Stimulated activated naive CD4-positive, alpha-beta T cell treated with Interleukin-2 at 50 U/mL for 16 hours (primary cell): ENCODE measurements around the gene COL15A1.

Experiments
- DNase-seq: peaks from one replicate; lab custom pipeline; 2025; lab: John Stamatoyannopoulos, UW

The COL15A1 gene

DNA sequence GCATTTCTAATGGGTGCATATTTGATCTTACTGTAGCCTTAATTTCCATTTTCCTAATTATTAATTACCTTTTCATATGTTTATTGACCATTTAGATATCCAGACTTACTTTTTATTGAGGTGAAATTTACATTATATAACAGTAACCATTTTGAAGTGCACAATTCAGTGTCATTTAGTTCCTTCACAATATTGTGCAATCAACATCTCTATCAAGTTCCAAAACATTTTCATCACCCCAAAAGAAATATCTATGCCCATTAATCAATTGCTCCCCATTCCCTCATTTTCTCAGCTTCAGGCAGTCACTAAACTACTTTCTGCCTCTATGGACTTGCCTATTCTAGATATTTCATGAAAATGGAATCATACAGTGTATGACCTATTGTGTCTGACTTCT lies 5.9 kb downstream of the COL15A1 start:
- no peak for DNase-seq

DNA sequence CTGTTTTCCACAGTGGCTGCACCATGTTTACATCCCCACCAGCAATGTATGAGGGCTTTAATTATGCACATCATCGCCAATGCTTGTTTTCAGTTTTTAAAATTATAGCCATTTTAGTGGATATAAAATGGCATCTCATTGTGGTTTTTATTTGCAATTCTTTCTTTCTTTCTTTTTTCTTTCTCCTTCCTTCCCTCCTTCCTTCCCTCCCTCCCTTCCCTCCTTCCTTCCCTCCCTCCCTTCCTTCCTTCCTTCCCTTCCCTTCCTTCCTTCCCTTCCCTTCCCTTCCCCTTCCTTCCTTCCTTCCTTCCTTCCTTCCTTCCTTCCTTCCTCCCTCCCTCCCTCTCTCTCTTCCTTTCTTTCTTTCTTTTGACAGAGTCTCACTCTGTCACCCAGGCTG lies 6.6 kb downstream of the COL15A1 start:
- DNase-seq, result no peak

DNA sequence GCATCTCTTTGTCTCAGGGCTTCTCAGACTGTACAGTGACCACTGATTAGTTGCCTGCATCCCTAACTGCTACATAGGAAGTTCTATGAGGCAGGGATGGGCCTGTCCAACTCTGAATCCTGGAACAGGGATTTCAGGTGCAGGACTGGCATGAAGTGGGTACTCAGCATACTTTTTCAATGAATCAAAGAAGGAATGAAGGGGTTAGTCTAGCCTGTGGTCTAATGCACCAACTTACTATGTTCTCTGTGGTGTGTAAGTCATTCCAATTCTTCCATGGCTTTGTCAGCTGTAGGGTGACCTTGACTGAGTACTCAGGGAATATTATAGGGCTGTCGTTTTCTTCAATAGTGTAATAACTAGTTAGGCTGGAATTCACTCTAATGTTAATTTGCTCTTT lies 8.3 kb downstream of the COL15A1 start:
- DNase-seq, result no peak

DNA sequence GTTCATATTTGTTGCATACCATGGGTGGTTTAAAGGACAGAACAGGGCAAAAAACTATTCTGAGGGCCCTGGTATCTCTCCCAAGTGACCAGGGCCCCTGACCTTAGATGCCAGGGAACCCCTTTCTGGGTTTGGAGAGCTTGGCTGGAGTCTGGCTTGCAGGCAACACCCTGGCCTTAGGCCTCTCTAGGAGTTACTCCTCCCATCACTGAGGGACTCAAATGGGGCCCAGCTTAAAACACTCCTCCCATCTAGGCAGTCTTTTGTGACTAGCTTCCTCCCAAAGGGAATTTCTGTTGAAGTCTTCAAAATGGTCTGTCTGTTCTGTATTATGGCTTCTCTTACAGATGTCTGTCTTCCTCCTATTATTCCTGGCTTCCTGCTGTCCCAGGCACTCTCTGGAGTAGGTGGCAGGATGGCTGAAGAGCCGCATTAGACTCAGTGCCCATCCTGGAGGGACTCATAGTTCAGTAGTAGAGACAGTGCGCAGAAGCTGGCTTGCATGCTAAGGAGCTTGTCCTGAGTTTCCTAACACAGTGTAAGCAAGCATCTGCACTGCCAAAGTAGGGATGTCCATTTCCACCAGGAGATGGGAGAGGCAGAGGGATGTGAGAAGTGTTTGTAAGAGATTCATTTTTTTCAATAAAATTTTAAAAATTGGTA lies 10.0 kb downstream of the COL15A1 start:
- no peak for DNase-seq

DNA sequence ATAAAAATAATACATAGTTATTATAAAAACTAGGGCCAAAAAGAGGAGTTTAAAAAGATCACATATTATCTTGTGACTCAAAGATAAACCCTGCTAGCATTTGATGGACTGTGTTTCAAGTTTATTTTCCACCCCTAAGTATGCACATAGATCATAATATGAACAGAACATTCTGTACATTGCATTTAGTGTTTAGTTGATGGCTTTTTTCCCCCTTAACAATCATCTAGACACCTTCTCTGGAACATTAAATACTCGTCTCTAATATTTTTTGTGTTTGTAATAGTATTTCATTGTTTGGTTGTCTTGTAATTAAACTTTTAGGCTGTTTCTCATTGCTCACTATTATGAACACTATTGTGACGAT lies 10.5 kb downstream of the COL15A1 start:
- no peak for DNase-seq

DNA sequence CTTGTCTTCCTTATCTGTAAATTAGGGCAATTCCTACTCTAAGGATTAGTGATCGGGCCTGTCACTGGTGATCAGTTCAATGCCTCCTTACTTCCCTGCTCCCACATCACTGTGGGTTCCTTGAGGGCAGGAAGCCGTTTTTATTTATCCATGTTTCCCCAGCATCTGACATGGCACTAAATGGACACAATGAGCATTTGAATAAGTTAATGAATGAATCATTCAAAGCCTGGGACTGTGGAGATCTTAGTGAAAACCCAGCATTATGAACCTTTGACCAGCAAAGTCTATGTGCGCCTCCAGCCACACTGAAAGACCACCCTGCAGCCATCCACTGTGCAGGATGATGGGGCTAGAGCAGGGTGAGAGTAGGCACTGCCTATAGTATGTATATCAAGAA lies 11.6 kb downstream of the COL15A1 start:
- no peak for DNase-seq

DNA sequence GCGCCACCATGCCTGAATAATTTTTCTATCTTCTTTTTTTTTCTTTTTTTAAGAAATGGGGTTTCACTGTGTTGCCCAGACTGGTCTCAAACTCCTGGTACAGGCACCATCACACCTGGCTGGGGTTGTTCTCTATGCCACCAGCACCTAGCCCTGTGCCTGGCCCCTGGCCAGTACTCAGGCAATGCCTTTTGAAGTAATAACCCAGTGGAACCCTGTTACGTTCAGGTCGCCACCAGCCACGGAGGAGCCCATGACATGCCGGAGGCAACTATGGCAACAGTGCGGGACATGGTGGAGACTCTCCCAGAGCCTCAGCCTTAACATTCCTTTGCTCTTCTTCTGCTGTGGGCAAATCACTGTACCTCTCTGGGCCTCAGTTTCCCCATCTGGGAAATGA lies 14.1 kb downstream of the COL15A1 start:
- no peak for DNase-seq

DNA sequence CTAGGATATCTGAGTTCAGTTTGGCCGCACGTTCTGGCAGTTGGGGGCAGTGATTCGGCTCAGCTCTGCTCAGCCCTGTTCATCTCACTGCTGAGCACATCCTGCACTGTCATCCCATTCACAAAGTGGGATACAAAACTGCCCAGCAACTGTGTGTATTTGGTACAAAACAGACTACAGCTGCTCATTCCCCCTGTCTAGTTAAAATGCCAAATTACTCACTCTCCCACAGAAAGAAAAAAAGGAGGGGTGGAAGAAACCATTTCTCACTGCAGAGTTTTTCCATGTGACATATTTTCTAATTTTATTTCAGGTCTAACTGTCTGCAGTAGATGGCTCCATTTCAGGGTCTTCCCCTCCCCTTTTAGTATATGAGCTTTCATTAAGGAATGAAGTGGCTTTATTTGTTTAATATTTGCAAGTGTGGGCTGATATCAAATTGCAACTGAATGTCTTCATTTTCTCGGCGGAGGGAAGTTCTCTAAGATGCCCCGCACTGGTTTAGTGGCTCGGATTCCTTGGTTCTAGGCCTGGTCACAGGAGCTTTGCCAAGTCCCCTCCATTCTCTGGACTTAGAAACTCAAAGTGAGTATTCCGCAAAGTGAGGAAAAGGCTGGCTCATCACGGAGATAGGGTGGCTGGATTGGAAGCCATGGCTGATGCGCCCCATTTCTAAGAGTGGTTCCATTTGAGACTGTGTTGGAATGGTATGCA lies 14.7 kb downstream of the COL15A1 start:
- DNase-seq, result no peak

DNA sequence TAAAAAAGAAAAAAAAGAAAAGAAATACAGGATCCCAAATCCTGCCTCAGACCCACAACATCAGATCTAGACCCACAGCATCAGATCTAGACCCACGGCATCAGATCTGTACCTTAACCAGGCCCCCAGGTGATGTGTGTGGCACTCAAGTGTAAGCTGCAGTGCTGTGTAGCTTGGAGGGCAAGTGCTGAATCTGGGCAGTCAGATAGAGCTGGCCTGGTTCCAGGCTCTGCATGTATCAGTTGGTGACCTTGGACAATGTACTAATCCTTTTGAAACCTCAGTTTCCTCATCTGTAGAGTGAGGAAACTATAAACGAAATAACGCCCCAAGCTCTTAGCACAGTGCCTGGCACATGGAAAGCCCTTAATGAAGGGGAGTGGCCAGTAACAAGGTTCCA lies 16.7 kb downstream of the COL15A1 start:
- no peak for DNase-seq

DNA sequence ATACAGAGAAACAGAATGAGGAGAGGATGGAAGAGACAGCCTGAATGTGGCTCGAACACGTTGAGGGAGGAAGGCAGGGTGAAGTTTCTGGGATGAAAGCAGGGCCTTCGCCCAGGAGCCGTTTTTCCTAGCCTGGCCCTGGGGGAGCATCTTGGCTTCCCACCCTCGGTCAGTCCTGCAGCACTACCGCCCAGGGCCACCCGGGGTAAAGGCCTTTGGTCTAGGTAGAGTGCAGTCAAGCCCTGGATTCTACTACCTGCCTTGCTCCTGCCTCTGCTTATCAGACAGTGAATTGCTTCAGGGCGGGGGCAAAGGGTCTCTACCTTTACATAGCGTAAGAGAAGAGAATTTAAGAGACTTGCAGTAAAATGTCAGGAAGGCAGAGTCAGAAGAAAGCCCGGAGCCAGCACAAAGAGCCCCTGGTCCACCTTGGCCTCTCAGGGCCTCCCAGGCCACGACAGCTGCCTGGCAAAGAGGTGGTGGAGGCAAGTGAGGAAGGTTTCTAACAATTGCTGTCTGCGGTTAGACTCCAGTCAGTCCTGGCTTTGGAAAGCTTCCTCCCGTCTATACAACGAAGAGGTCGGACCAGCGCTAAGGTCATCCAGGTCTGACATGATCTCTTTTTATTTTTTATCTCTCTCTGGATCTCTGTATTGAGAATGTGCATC lies 17.9 kb downstream of the COL15A1 start:
- no peak for DNase-seq

DNA sequence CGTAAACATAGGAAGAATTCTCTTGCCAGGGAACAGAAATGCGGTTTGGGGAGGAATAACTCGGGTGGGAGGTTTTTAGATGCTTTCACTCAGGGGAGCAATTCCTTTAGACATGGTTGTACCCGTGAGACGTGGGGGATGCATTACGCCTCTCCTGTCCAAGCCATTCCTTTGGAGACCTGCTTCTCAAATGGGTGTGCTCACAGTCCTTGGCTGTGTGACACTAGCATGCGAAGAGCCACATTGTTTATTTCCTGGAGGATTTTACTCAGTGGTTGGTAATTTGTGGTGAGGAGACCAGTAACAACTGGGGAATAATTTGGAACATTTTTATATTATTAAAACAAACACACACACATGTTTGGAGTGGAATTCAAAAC lies 18.5 kb downstream of the COL15A1 start:
- no peak for DNase-seq

DNA sequence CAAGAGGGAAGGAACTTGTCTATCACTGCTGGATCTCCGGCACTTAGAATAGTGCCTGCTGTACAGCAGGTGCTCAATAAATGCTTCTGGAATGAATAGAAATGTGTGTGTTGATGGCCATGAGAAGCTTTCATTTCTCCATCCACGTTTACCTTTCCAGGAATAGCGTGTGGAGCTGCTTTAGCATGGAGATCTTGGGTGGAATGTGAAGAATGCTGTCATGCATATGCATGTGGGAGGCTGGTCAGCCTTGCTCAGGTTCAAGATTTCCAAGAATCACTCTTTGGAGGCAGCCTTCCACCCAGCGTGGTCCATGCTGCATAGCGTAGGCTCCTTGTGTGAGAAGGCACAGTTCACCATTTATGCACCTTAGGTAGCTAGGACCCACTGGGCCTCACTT lies 19.2 kb downstream of the COL15A1 start:
- no peak for DNase-seq

DNA sequence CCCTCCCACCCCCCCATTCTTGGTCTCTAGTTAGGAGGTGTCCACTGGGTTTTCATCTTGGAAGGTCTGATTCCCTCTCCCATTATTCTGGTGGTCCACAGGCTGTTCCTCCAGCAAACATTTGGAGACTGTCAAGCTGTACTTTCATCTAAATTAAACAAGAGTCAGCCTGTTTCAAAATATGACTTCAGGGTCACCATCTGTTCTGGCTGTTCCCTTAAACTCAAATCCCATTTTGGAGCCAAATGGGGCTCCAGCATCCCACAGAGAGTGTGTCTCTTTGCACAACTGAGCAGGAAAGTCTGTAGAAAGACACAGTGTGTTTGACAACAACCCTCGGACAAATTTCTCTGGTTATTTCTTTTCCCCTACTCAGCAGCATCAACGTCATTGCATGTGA lies 20.5 kb downstream of the COL15A1 start:
- no peak for DNase-seq

DNA sequence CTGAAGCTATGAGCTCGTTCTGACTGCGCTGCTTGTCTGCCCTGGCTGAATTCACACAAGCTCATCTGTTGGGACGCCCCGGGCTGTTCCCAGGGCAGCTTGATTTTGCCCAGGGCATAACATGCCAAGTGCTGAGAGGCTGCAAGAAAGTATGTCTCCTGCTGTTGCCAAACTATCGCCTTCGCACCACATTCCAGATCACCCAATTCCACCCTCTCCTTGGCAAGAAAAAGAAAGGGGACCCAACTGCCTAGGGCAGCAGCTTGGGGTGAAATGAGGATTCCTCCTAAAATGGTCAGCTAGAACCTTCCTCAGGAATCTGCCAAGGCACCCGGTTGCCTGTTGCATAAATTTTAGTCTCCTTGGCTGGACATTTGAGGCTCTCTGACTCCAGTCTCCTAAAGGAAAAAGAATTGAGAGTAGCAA lies 21.2 kb downstream of the COL15A1 start:
- no peak for DNase-seq

DNA sequence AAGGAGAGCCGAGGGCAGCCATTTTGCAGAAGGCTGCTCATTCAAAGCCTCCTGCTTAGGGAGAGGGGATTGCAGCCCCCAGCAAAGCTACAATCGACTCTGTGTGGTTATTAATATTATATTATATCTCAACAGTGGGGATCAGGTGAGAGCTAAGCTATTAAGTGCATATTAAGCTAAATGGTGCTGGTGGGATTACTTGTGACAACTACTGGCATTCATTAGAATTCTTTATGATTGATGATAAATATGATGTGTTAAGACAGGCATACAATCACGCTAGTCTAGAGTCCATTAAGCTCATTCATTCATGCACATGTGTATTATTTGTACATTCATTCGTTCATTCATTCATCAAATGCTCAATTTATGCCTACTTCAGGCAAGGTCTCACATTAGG lies 23.0 kb downstream of the COL15A1 start:
- no peak for DNase-seq

DNA sequence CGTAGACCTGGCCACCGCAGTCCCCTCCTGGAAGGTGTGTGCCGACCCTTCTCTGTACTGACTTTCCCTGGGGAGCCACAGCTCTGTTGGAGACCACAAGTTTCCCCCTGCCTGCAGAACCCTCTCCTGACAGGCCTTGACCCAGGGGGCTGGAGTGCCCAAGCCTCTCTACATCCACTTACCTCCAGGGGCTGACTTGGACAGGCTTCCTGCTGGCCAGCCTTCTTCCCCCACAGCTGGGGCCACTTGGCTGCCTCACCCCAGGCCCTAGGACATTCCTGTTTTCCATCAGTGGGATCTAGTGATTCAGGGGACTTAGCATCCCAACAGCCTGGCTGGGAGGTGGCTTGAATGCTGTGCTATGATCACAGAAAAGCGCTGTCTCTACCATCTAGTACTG lies 23.6 kb downstream of the COL15A1 start:
- no peak for DNase-seq

DNA sequence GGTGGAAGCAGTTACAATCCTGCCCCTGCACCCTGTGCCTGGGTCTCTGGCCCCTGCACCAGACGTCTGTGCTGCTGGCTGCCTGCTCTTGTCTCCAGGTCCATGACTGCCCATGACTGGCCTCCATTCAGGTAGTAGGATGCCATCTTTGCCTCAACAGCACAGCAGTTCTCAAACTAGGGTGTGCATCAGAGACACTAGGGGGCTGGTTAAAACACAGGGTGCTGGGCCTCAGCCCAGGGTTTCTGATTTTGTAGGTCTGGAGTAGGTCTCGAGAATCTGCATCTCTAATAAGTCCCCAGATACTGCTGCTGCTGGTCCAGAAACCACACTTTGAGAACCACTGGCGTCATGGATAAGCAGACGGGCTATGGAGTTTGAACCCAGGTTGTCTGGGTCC lies 24.0 kb downstream of the COL15A1 start:
- DNase-seq, result no peak

DNA sequence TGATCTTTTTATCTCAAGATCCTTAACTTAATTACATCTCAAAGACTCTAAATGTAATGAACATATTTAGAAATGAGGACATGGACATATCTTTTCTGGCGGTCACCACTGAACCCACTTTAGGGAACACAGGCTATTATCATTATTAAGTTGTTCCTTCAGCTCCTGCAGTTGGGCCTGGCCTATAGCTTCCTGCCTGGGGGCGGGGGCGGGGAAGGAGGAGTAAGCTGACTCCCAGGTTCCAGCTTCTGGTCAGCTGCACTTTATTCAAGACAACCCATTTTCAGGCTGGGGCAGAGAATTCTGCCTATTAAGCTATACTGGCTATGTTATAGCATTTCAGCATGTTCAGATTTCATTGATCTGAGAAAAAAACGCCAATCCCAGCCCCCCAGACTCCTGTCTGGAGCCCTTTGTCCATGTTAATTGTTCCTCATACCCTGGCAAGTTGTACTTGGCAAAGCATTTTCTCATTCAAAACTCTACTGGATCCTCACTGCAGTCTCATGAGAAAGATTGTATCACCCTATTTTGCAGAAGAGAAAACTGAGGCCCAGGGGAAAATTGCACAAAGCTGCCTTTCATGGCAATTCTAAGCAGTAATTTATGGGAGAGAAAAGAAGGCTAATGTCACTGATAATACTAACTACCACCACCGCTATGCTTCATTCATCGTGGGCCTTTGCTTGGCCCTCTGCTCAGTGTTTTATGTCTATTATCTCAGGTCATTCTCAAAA lies 25.1 kb downstream of the COL15A1 start:
- no peak for DNase-seq

DNA sequence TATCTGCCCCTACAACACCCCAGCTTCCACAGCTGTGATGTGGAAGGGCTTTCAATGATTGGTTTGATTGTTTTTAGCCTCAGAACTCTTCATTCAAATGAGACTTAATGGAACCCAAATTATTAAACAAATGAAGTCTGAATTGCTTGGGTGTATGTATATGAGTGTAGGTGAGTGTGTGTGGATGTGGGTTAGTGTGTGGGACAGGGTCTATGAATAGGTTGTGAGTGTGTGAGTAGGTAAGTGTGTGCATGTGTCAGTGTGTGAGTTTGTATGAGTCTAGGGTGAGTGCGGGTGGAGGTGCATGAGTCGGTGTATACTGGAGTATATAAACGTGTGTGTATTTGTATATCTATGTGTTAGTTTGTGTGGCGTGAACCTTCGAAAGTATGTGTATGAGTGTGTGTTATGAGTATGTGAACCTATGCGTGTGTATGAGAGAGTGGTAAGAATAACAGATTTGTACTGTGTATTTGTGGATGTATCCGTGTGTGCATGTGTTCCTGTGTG lies 26.9 kb downstream of the COL15A1 start:
- no peak for DNase-seq

DNA sequence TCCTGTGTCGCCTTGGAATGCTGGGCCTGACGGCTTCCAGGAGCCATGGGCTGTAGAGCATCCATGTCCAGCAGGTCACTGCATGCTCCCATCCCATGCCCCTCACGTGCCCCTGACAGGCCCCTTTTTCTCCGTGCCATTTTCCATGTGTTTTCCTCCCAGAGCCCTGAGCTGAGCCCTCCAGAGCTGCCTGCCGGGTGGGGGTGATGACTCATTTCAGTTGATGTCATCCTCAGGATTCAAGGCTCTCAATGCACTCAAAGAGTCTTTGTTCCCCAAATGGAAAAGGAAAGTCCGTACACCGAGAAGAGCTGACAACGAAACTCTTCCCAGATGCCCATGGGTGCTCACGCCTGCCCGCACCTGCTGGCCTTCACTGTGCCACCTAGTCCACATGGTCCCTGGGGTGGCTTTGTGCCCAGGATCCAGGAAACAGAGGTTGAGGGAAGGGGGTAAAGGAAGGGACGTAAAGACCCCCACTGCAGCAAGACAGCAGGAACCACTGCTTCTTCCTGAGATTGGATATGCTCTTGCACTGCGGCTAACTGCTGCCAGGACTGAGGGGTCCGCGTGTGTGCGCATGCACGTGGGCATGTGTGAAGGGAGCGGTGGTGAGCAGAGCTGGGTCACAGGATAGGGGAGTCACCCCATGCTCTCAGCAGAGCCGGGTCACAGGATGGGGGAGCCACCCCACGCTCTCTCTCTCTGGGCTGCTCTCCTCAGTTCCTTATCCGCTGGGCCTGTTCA lies 27.6 kb downstream of the COL15A1 start:
- no peak for DNase-seq

DNA sequence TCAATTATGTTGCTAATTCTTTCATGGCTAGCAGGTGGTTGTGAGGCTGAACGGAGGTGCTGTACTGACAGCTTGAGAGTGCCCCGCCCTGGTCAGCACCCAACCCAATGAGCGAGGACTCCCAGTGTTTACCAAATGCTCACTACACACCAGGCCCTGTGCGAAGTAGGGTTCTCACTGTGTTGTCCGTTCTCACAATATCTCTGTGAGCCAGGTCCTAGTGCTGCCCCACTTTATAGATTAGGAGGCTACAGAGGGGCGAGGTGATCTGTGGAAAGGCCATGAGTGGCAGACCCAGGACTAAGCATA lies 28.2 kb downstream of the COL15A1 start:
- DNase-seq, result no peak

DNA sequence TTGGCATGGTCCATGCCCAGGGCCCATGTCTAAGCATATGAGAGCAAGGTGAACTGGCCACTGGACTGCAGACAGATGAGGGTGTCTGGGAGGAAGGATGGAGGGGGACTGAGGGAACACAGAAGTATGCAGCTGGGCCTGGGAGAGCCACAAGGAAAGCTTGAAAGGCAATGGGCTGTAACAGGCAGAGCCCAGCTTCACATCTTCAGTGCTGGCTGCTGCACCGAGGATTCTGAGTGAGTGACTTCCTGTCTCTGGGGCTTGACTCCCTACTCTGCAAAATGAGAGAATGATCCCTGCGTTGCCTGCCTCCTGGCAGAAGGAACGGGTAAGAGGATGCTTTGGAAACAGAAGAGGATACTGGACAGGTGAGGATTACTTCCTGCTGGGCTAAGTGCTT lies 29.0 kb downstream of the COL15A1 start:
- DNase-seq, result no peak
